GM18861 (cell line): ENCODE data around the gene PIP5K1C.
A peak's percentile ranks its signal among the peaks of the same experiment; 100 is the strongest.

Experiments
- ATAC-seq: cut with Tn5 transposase; IDR thresholded peaks from one replicate; pipeline ENCODE4 v1.9.1; 2021; ENCODE audit not compliant: unreplicated experiment

PIP5K1C gene, protein sequence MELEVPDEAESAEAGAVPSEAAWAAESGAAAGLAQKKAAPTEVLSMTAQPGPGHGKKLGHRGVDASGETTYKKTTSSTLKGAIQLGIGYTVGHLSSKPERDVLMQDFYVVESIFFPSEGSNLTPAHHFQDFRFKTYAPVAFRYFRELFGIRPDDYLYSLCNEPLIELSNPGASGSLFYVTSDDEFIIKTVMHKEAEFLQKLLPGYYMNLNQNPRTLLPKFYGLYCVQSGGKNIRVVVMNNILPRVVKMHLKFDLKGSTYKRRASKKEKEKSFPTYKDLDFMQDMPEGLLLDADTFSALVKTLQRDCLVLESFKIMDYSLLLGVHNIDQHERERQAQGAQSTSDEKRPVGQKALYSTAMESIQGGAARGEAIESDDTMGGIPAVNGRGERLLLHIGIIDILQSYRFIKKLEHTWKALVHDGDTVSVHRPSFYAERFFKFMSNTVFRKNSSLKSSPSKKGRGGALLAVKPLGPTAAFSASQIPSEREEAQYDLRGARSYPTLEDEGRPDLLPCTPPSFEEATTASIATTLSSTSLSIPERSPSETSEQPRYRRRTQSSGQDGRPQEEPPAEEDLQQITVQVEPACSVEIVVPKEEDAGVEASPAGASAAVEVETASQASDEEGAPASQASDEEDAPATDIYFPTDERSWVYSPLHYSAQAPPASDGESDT

DNA sequence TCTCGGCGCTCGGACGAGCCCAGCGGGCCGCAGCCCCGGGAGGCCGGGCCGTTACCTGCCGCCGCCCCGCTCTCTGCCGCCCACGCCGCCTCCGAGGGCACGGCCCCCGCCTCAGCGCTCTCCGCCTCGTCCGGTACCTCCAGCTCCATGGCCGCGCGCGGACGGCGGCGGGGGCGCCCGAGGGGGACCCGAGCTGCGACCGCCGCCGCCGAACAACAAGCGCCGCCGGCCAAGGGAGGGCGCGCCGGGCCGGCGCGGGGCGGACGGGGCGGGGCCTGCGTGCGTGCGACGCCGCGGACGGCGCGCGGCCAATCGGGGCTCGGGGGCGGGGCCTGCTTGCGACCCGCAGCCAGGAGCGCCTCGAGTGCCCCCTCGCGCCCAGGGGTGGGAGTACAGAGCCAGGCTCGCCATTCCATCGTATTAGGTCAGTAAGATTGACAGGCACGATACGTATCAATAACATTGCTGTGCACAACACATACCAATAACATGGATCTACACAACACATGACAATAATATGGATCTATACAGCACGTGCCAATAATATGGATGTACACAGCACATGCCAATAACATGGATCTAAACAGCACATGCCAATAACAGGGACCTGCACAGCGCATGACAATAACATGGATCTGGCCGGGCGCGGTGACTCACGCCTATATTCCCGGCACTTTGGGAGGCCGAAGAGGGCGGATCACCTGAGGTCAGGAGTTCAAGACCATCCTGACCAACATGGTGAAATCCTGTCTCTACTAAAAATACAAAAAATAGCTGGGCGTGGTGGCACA is at the start of gene PIP5K1C:
TSS of gene PIP5K1C (minus strand) at position 227 of the 791 bp plus-strand sequence. CDS start at position 149, 78 bp downstream.
- ATAC-seq = peak; percentile 64

DNA sequence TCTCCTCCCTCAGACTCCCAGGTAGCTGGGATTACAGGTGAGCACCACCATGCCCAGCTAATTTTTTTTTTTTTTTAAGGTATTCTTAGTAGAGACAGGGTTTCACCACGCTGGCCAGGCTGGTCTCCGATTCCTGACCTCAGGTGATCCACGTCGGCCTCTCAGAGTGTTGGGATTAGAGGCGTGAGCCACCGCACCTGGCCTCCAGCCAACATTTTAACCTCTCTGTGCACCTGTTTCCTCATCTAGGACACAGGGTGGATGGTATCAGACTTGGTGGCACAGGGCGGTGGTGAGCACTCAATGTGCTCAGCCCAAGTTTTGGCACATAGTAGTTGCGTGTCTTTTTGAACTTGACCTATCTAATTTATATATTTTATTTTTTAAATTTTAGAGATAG is 48.7 kb upstream of the PIP5K1C start:
- no peak for ATAC-seq

DNA sequence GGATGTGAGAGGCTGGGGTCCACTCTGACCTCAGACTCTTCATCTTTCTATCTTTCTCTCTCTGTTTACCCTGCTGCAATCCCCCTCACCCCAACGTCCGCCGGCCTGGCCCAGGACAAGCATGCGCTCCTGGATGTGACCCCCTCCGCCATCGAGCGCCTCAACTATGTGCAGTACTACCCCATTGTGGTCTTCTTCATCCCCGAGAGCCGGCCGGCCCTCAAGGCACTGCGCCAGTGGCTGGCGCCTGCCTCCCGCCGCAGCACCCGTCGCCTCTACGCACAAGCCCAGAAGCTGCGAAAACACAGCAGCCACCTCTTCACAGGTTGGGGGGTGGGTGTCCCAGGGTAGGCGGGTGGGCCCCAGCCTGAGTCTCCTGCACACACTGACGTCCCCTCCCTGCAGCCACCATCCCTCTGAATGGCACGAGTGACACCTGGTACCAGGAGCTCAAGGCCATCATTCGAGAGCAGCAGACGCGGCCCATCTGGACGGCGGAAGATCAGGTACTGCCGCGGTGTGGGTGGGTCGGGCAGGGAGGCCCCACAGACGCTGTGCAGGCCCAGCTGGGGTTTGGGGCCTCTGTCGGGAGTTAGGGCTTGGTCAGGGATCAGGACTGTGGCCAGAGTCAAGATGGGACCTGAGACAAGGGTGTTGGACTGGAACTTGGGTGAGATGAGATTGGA is 46.2 kb upstream of the PIP5K1C start:
- no peak for ATAC-seq

DNA sequence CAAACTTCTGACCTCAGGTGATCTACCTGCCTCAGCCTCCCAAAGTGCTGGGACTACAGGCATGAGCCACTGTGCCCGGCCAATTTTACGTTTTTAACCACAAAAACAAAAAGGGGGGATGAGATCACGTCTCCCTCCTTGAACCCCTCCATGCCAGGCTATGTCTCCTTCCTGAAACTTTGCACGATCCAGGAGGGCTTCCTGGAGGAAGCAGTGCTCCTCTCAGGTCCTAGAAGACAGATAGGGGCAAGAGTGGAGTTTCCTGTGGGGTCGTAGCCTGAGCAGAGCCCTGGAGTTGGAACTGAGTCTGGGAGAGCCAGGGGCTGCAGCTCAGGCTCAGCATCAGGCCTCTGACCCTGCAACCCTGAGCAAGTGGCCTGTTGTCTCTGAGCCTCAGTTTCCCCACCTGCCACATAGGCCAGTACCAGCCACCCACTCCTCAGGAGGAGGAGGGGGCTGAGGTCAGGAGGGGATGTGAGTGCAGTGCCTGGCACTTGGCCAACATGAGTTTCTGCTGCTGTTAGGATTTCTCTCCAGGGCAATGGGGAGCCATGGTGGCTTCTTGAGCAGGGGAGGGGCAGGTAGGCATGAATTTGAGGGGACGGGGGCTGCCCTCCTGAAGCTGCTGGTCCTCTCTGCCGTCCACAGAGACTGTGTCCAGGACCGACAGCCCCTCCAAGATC is 45.2 kb upstream of the PIP5K1C start:
- no peak for ATAC-seq

DNA sequence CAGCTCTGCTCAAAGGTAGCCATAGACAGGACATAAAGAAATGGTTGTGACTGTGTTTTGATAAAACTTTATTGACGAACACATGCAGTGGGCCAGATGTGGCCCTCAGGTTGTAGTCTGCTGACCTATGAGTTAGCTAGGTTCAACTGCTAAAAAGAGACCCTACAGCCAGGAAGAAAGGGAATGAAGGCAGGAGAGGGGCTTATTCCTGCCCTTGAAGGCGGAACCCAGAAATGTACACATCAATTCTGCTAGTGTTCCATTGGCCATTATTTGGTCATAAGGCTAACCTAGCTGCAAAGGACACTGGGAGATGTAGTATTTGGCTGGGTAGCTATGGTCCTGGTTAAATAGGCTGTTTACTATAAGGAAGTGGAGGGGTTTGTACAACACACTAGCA is 43.2 kb upstream of the PIP5K1C start:
- ATAC-seq = no peak

DNA sequence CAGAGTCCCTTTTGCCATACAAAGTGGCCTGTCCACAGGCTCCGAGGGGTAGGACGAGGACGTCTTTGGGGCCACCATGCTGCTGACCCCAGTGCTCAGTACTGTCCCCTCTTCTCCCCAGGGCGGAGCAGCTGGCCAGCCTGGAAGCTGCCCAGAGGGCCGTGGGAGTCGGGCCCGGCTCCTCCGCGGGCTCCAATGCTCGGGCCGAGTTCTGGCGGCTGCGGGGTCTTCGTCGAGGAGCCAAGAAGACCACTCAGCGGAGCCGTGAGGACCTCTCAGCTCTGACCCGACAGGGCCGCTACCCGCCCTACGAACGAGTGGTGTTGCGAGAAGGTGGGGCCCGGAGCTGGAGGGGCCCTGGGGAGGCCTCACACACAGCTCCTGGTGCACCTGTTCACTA is 40.2 kb upstream of the PIP5K1C start:
- ATAC-seq = no peak

DNA sequence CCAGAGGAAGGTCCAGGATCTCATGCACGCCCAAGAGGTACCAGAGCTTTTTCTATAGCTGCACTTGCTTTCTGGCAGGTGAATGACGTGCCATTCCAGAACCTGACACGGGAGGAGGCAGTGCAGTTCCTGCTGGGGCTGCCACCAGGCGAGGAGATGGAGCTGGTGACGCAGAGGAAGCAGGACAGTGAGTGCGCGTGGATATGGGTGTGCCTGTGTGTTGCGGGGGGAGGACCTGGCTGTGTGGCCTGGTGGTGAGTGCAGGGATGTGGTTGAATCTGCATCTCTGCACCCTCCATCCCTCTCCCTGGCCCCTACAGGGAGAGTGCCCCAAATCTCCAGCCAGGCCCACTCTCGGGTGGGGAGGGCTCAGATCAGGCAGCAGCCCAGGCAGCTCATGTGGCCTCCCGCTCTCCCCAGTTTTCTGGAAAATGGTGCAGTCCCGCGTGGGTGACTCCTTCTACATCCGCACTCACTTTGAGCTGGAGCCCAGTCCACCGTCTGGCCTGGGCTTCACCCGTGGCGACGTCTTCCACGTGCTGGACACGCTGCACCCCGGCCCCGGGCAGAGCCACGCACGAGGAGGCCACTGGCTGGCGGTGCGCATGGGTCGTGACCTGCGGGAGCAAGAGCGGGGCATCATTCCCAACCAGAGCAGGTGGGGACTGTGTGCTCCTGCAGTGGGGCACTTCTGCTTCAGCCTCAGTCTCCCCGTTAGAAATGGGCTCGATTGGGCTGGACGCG is 38.4 kb upstream of the PIP5K1C start:
- ATAC-seq = no peak

DNA sequence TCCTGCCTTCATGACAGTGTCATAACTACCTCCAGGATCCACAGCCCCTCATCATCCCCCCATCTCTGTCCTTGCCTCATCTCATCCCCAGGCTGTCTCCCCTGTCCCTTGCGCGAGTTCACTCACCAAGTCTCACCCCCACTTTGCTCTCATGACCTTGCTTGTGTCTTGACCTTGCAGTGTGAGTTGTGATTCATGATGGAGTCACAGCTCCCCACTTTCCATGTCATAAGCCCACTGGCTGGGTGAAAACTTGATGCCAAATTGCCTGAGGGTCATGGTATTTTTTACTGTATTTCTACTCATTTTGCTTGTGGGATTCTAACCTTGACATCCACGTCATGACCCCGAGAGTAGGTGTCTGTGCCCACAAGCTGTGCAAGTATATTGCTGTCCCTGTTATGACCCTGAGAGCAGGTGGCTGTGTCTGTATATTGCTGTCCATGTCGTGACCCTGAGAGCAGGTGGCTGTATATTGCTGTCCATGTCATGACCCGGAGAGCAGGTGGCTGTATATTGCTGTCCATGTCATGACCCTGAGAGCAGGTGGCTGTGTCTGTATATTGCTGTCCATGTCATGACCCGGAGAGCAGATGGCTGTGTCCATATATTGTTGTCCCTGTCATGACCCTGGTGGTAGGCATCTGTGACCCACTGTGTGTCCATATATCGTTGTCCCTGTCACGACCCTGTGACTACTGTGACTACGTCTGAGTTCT is 37.4 kb upstream of the PIP5K1C start:
- ATAC-seq = no peak

DNA sequence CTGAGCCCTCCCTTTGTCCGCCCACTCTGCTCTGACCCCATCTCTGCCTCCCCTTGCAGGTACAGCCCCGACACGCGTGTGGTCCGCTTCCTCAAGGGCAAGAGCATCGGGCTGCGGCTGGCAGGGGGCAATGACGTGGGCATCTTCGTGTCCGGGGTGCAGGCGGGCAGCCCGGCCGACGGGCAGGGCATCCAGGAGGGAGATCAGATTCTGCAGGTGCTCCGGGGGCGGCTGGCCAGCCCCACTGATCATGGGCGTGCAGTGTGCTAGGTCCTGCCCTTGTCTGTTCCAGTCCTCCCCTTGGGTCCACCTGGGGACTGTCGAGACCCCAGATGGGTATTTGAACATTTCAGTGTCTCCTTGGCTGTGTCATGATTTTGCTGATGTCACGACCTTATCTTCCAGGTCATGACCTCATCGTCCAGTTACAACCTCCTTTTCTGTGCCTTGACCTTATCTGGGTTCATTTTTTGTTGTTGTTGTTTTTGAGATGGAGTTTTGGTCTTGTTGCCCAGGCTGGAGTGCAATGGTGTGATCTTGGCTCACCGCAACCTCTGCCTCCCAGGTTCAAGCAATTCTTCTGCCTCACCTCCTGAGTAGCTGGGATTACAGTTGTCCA is 35.9 kb upstream of the PIP5K1C start:
- ATAC-seq = no peak

DNA sequence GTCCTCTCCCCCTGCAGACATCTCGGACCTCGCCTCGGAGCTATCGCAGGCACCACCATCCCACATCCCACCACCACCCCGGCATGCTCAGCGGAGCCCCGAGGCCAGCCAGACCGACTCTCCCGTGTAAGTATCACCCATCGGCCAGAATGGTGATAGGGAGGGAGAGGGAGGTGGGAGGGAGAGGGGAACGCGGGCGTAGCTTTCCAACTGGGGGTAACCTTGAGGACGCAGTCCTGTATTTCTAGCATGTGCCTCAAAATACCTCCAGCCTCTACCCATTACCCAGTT is 34.0 kb upstream of the PIP5K1C start:
- ATAC-seq = no peak

DNA sequence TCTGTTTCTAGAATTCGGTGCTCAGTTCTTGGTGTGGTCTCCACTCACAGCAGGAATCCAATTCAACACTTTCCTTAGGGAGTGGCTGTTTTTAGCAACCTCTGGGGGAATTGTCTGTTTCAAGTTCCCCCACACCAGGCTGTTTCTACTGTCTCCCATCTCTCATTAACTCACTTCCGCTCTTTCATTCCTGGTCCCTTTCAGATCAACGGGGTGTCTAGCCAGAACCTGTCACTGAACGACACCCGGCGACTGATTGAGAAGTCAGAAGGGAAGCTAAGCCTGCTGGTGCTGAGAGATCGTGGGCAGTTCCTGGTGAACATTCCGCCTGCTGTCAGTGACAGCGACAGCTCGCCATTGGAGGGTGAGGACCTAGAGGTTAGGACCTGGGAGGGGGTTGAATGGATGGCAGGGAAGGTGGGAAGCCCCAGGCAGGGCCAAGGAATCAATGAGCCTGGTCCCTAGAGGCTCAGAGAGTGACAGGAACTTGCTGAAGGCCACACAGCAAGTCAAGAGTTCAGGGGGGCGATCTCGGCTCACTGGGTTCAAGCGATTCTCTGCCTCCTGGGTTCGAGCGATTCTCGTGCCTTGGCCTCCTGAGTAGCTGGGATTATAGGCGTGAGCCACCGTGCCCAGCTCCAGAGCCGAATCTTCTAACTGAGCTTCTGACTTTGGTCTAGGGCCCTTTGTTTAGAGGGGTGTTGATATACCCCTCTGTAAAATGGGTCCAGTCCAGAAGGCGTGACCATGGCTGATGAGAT is 33.5 kb upstream of the PIP5K1C start:
- ATAC-seq = no peak

DNA sequence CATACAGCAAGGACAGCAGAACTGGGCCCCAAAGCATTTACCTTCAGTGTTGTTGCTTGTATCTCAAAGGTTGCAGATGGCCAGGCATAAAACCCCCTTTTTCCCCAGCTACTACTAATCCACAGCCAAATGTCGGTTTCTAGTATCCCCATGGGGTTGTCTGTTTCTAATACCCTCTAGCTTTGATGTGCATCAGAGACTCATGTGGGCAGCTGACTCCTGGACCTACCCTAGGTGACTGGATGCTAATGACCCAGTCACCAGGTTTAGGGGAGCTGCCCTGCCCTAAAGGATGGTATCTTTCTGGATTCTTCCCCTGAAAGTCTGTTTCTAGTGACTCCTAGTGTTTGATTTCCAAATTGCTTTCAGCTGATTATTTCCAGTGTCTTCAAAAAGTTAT is 31.8 kb upstream of the PIP5K1C start:
- ATAC-seq = no peak

DNA sequence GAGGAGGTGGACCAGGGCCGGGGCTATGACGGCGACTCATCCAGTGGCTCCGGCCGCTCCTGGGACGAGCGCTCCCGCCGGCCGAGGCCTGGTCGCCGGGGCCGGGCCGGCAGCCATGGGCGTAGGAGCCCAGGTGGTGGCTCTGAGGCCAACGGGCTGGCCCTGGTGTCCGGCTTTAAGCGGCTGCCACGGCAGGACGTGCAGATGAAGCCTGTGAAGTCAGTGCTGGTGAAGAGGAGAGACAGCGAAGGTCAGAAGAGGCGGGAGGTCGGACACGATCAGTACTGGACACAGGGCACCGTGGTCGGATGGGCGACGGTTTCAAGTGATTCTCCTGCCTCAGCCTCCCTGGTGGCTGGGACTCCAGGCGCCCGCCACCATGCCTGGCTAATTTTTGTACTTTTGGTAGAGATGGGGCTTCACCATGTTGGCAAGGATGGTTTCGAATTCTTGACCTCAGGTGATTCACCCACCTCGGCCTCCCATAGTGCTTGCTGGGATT is 30.2 kb upstream of the PIP5K1C start:
- no peak for ATAC-seq

DNA sequence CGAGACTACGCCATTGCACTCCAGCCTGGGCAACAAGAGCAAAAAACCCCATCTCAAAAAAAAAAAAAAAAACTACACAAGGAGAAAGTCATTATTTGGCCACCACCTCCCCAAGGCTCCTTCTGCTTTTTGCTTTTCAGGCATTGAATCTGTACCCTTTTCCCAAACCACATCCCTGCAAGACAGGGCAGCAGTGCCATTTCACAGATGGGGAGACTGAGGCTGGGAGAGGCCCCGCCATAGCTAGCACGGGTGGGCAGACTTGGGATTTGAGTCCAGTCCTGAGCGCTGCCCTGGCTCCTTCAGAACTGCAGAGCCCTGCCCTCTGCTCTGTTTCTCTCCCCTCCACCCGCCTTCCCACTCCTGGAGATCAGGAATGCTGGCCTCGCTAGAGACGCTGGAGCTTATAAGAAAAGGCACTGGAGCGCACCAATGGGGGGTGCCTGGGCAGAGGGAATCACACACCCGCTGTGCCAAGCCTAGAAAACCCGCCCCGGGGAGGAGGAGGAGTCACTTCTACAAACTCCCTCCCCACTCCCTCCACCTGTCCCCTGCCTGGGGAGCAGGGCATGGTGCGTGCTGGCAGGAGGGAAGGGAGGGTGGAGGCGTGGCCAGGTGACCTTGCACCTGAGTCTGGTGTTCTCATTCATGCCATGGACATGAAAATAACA is 25.5 kb upstream of the PIP5K1C start:
- ATAC-seq = no peak

DNA sequence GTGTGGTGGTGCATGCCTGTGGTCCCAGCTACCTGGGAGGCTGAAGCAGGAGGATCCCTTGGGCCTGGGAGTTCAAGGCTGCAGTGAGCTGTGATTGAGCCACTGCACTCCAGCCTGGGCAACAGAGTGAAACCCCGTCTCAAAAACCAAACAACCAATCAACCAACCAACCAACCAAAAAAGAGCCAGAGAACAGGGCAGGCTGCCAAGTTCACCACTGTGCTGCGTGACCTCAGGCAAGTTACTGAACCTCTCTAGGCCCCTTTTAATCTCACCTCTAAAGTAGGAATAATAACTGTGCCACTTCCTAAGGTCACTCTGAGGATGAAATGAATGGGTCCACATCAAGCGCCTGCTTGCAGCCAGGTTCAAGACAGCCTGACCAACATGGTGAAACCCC is 24.9 kb upstream of the PIP5K1C start:
- no peak for ATAC-seq

DNA sequence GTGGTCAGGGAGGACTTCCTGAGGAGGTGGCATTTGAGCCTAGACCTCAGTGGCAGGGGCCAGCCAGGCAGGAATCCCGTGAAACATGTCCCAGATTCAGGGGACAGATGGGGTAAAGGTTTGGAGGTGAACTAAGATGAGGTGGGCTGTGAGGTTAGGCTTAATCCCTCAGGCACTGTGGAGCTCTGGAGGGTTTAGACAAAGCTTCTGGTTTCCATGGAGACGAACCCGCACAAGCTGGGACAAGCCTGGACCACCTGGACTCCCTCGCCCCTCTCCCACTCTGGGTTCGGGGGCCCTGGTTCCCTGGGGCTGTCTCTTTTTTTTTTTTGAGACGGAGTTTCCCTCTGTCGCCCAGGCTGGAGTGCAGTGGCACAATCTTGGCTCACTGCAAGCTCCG is 23.6 kb upstream of the PIP5K1C start:
- no peak for ATAC-seq

DNA sequence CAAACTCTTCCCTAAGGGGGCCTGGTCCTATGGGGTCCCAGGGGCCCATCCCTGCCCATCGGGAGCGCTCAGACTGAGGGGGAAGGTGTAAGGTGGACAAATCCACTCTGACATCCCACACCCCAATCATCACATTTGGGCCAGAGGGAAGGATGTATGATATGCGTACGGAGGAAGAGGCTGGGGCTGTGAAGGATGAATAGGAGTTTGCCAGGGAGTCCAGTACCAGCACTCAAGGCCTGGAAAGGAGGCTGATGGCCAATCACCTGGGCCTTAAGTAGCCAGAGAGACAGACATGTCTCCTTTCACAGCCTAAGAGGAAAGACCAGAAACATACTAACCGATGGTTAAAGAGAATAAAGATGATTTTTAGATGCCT is 22.8 kb upstream of the PIP5K1C start:
- ATAC-seq = no peak
